MM.1S (cell line): ENCODE data around the gene DYRK3.

Source experiments
- DNase-seq: peaks from one replicate; pipeline ENCODE4 v3.0.0-alpha.2; 2015
- H2AFZ ChIP-seq: fragments of 300-600 bp; sonication (generic); 2 replicates; pipeline ENCODE4 v1.6.0; 2016; ENCODE audit warnings: antibody characterized with exemption, low read length
- H3F3A ChIP-seq: fragments of 300-600 bp; sonication (generic); 2 replicates; pipeline ENCODE4 v1.6.1; 2016; ENCODE audit warnings: mild to moderate bottlenecking, antibody characterized with exemption, low read length, moderate library complexity, mixed read lengths; ENCODE audit not compliant: insufficient read depth
- H3K27ac ChIP-seq: fragments of 300-600 bp; sonication (generic); 2 replicates; pipeline ENCODE4 v1.5.1; 2016; ENCODE audit warnings: mild to moderate bottlenecking, low read length
- H3K27me3 ChIP-seq: fragments of 300-600 bp; sonication (generic); replicated peaks from 2 replicates; pipeline ENCODE4 v1.6.0; 2016; ENCODE audit warnings: low read length; ENCODE audit not compliant: insufficient read depth
- H3K36me3 ChIP-seq: fragments of 300-600 bp; sonication (generic); replicated peaks from 2 replicates; pipeline ENCODE4 v1.6.1; 2016; ENCODE audit warnings: mild to moderate bottlenecking, low read length, mixed read lengths; ENCODE audit not compliant: insufficient read depth
- H3K4me1 ChIP-seq: fragments of 300-600 bp; sonication (generic); 2 replicates; pipeline ENCODE4 v1.6.1; 2016; ENCODE audit warnings: low read length, mixed read lengths
- H3K4me2 ChIP-seq: fragments of 300-600 bp; sonication (generic); 2 replicates; pipeline ENCODE4 v1.6.0; 2016; ENCODE audit warnings: low read depth, low read length
- H3K4me3 ChIP-seq: fragments of 300-600 bp; sonication (generic); 2 replicates; pipeline ENCODE4 v1.5.1; 2016; ENCODE audit warnings: low read length, mixed read lengths
- H3K79me2 ChIP-seq: fragments of 300-600 bp; sonication (generic); 2 replicates; pipeline ENCODE4 v1.6.1; 2016; ENCODE audit warnings: mixed run types, low read length, mixed read lengths
- H3K9ac ChIP-seq: fragments of 300-600 bp; sonication (generic); 2 replicates; pipeline ENCODE4 v1.6.1; 2016; ENCODE audit warnings: low read length, mixed read lengths
- H3K9me2 ChIP-seq: fragments of 300-600 bp; sonication (generic); replicated peaks from 2 replicates; pipeline ENCODE4 v1.6.1; 2016; ENCODE audit warnings: mild to moderate bottlenecking, low read length, mixed read lengths; ENCODE audit not compliant: insufficient read depth
- H3K9me3 ChIP-seq: fragments of 300-600 bp; sonication (generic); replicated peaks from 2 replicates; pipeline ENCODE4 v1.6.1; 2016; ENCODE audit warnings: mild to moderate bottlenecking, low read length, mixed read lengths; ENCODE audit not compliant: insufficient read depth
- H4K20me1 ChIP-seq: fragments of 300-600 bp; sonication (generic); 2 replicates; pipeline ENCODE4 v1.6.1; 2016; ENCODE audit warnings: mild to moderate bottlenecking, low read length, moderate library complexity, mixed read lengths; ENCODE audit not compliant: insufficient read depth
- CTCF ChIP-seq: fragments of 300-600 bp; sonication (generic); IDR thresholded peaks from 2 replicates; pipeline ENCODE4 v1.5.1; 2016; ENCODE audit warnings: antibody characterized with exemption, low read length, mixed read lengths
- EZH2 ChIP-seq: fragments of 300-600 bp; sonication (generic); optimal IDR thresholded peaks from 2 replicates; pipeline ENCODE3; 2017; ENCODE audit warnings: low read depth, mild to moderate bottlenecking, antibody characterized with exemption, low read length, mixed read lengths
- EZH2phosphoT487 ChIP-seq: fragments of 300-600 bp; sonication (generic); IDR thresholded peaks from 2 replicates; pipeline ENCODE4 v1.6.1; 2018; ENCODE audit warnings: antibody characterized with exemption, low read length

Gene DYRK3

GRCh38 chr1:206663832-206664652 is 28.7 kb downstream of the DYRK3 start:
- Histone ChIP-seq H3K9me2 (no peaks in the 10 kb centered on the region), H3K36me3 (no peaks in the 10 kb centered on the region), H3F3A (no peaks in the 10 kb centered on the region), H3K27me3 (0 out of 2 replicates have a peak, but pooled peaks cover 7% of the 10 kb centered on the region), H3K79me2 (no peaks in the 10 kb centered on the region), H3K9me3 (no peaks in the 10 kb centered on the region), H3K9ac (no peak overlapping the region), H4K20me1 (no peaks in the 10 kb centered on the region), H3K4me1 (0 out of 2 replicates have a peak, but pooled peaks cover 5% of the 10 kb centered on the region), H3K27ac (no peak overlapping the region), H2AFZ (peak overlapping the region; percentile 33; the same call in 1 of the 2 replicates), H3K4me2 (peak overlapping the region; percentile 43), H3K4me3 (no peak overlapping the region)
- peak; percentile 76 for DNase-seq
- TF ChIP-seq CTCF, result peak; percentile 98
- no peak for TF ChIP-seq EZH2phosphoT487

GRCh38 chr1:206664740-206665139 is 29.4 kb downstream of the DYRK3 start:
- H3K27ac ChIP-seq, result no peak overlapping the region
- no peak overlapping the region for H3K9ac ChIP-seq
- H2AFZ ChIP-seq, result no peak overlapping the region
- no peak for DNase-seq
- no peaks in the 10 kb centered on the region for H3F3A ChIP-seq
- H3K4me3 ChIP-seq, result no peak overlapping the region
- 0 out of 2 replicates have a peak, but pooled peaks cover 5% of the 10 kb centered on the region for H3K4me1 ChIP-seq
- no peaks in the 10 kb centered on the region for H3K36me3 ChIP-seq
- no peak overlapping the region for H3K4me2 ChIP-seq
- H3K27me3 ChIP-seq, result 0 out of 2 replicates have a peak, but pooled peaks cover 7% of the 10 kb centered on the region
- H4K20me1 ChIP-seq, result no peaks in the 10 kb centered on the region
- no peaks in the 10 kb centered on the region for H3K79me2 ChIP-seq
- no peaks in the 10 kb centered on the region for H3K9me3 ChIP-seq
- H3K9me2 ChIP-seq, result no peaks in the 10 kb centered on the region
- TF ChIP-seq CTCF (no peak), EZH2phosphoT487 (no peak), EZH2 (no peak)

GRCh38 chr1:206666031-206666561 is 30.8 kb downstream of the DYRK3 start:
- H3K4me2 ChIP-seq, result no peak overlapping the region
- H3K4me3 ChIP-seq, result no peak overlapping the region
- H4K20me1 ChIP-seq, result no peaks in the 10 kb centered on the region
- H3K9ac ChIP-seq, result no peak overlapping the region
- no peaks in the 10 kb centered on the region for H3K9me3 ChIP-seq
- H3K9me2 ChIP-seq, result no peaks in the 10 kb centered on the region
- no peak for DNase-seq
- H3F3A ChIP-seq, result no peaks in the 10 kb centered on the region
- H3K79me2 ChIP-seq, result no peaks in the 10 kb centered on the region
- no peaks in the 10 kb centered on the region for H3K36me3 ChIP-seq
- H2AFZ ChIP-seq, result no peak overlapping the region
- 0 out of 2 replicates have a peak, but pooled peaks cover 7% of the 10 kb centered on the region for H3K27me3 ChIP-seq
- H3K4me1 ChIP-seq, result 0 out of 2 replicates have a peak, but pooled peaks cover 5% of the 10 kb centered on the region
- H3K27ac ChIP-seq, result no peak overlapping the region
- no peak for TF ChIP-seq EZH2
- TF ChIP-seq CTCF, result no peak
- no peak for TF ChIP-seq EZH2phosphoT487
